ENCODE measurements around the gene PNLIP.

DNA sequence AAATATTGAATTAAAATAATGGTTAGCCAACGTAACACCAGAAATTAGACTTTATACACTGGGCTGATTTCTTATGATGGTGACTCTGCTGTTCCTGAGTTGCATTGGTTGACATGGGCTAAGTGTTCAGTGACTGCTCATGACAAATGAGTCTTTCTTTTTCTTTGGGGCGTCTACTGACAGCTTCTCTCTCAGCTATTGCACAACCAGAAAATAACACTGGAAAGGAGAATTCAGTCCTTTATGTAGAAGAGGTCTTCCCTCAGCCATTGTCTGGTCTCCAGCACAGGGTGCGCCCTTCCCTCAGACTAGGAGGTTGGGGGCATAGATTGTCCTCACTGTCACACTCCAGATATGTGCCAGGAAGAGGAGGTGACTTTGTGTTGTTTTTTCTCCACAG, 21.6 kb downstream of the PNLIP start:
- TF ChIP-seq, protein P1, sequence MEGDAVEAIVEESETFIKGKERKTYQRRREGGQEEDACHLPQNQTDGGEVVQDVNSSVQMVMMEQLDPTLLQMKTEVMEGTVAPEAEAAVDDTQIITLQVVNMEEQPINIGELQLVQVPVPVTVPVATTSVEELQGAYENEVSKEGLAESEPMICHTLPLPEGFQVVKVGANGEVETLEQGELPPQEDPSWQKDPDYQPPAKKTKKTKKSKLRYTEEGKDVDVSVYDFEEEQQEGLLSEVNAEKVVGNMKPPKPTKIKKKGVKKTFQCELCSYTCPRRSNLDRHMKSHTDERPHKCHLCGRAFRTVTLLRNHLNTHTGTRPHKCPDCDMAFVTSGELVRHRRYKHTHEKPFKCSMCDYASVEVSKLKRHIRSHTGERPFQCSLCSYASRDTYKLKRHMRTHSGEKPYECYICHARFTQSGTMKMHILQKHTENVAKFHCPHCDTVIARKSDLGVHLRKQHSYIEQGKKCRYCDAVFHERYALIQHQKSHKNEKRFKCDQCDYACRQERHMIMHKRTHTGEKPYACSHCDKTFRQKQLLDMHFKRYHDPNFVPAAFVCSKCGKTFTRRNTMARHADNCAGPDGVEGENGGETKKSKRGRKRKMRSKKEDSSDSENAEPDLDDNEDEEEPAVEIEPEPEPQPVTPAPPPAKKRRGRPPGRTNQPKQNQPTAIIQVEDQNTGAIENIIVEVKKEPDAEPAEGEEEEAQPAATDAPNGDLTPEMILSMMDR (IDR thresholded peaks at IDR 0.05), result no peak
- no peak for TF ChIP-seq EP300 (IDR thresholded peaks at IDR 0.05)
